ENCODE measurements around the gene PTPRG. TPM values are rescaled to one million over a fixed set of nuclear protein-coding genes. Genes with fewer than 3 reads are reported as not detected.
A peak's percentile ranks its signal among the peaks of the same experiment; 100 is the strongest.

PTPRG gene
- total RNA-seq, 4 donors from 2014 or later, result 21.1 to 54.2 (median 30.6) TPM

DNA sequence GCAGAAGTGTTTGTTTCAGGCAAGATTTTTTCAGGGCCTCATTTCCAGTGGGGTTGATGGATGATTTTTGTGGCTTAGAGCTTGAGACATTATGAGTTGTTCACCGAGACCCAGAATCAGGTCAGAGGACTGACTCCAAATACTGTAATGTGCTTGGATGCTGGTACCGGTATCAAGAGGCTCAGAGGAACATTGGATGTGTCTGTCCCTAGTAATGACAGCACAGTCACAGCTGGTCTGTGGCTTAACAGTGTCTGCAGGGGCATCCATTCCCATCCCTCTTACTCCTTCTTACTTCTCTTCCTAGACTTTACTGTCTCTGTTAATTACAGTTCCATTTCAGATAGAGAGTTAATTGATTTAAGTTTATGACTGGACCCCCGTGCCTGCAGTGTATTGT, 107.8 kb downstream of the PTPRG start:
- H3K4me3 ChIP-seq, result no peak overlapping the region
- H3K27me3 ChIP-seq, result no peaks in the 10 kb centered on the region
- peaks cover 27 to 38% of the 10 kb centered on the region in 2 donors for H3K4me1 ChIP-seq
- no peak for DNase-seq
- intact Hi-C loops (cut with DNase I; ENCODE audit: low total_unique reads) (no loop called here), in situ Hi-C loops (cut with MboI; ENCODE audit: low sequenced_read_pairs in 4 of 4) (no loop called here)
- peak overlapping the region in 3 of 4 donors; percentile 39 to 63 (median 58) for H3K27ac ChIP-seq
- no peaks in the 10 kb centered on the region for H3K9me3 ChIP-seq
- no peak for TF ChIP-seq POLR2A (IDR thresholded peaks at IDR 0.05)
- TF ChIP-seq, protein P1, sequence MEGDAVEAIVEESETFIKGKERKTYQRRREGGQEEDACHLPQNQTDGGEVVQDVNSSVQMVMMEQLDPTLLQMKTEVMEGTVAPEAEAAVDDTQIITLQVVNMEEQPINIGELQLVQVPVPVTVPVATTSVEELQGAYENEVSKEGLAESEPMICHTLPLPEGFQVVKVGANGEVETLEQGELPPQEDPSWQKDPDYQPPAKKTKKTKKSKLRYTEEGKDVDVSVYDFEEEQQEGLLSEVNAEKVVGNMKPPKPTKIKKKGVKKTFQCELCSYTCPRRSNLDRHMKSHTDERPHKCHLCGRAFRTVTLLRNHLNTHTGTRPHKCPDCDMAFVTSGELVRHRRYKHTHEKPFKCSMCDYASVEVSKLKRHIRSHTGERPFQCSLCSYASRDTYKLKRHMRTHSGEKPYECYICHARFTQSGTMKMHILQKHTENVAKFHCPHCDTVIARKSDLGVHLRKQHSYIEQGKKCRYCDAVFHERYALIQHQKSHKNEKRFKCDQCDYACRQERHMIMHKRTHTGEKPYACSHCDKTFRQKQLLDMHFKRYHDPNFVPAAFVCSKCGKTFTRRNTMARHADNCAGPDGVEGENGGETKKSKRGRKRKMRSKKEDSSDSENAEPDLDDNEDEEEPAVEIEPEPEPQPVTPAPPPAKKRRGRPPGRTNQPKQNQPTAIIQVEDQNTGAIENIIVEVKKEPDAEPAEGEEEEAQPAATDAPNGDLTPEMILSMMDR (IDR thresholded peaks at IDR 0.05 in 4 of 5, conservative IDR thresholded peaks at IDR 0.05 in 1 of 5), result no peak
- no peaks in the 10 kb centered on the region for H3K36me3 ChIP-seq
- peak; percentile 31 to 39 for ATAC-seq

DNA sequence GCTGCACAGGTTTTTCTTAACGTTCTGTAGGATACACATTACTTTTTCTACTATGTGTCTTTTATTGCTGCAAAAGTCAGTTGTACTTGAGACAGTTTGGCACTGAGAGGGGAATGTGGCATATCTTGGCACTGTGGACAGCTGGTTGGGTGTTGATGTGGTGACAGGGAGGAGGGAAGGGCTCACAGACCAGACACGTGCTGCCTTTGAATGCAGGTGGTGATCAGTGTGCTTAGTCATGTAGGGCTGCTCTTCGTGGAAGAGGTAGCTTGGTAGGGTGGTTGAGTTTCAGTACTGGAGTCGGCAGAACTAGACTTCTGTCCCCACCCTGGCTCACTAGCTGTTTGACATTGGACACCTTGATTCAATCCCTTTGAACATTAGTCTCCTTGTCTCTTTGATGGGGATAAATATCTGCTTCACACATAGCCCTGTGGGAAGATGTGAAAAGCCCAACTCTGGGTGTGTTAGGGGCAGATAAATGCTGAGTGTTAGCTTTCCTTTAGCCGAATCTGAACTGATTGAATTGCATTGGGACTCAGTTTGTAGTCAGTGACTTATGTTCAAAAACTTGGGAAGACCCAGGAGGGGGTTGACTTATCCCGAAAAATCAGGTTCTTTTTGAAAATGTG, 108.4 kb downstream of the PTPRG start:
- Histone ChIP-seq H3K27me3 (no peaks in the 10 kb centered on the region), H3K4me3 (no peak overlapping the region), H3K9me3 (no peaks in the 10 kb centered on the region), H3K36me3 (no peaks in the 10 kb centered on the region), H3K27ac (peak overlapping the region; percentile 29 to 63 (median 48)), H3K4me1 (peaks cover 27 to 38% of the 10 kb centered on the region in 2 donors)
- in situ Hi-C loops (cut with MboI; ENCODE audit: low sequenced_read_pairs in 4 of 4), result no loop called here
- ATAC-seq (peak; percentile 92 to 93), DNase-seq (peak; percentile 56 to 57)
- intact Hi-C loops (cut with DNase I; ENCODE audit: low total_unique reads), result no loop called here
- no peak for TF ChIP-seq POLR2A (IDR thresholded peaks at IDR 0.05)
- TF ChIP-seq, protein P1 (IDR thresholded peaks at IDR 0.05 in 4 of 5, conservative IDR thresholded peaks at IDR 0.05 in 1 of 5), result no peak

DNA sequence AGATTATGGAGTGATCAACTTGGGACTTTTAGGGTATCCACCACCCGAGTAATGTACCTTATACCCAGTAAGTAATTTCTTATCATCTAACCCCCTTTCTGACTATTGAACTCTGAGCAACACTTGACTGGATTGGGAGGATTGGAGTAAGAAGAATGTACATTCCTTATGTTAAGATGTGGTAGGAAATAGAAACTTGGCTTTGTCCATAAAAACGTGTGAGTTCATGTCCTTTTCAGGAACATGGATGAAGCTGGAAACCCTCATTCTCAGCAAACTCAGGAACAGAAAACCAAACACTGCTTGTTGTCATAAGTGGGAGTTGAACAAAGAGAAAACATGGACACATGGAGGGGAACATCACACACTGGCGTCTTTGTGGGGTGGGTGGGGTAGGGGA, 112.3 kb downstream of the PTPRG start:
- ATAC-seq (no peak), DNase-seq (no peak)
- Histone ChIP-seq H3K27ac (no peak overlapping the region), H3K9me3 (no peaks in the 10 kb centered on the region), H3K27me3 (no peaks in the 10 kb centered on the region), H3K4me1 (peaks cover 15% of the 10 kb centered on the region in 2 donors), H3K36me3 (no peaks in the 10 kb centered on the region), H3K4me3 (no peak overlapping the region)
- in situ Hi-C loops (cut with MboI; ENCODE audit: low sequenced_read_pairs in 4 of 4), result no loop called here
- intact Hi-C loops (cut with DNase I; ENCODE audit: low total_unique reads), result no loop called here
- no peak for TF ChIP-seq POLR2A (IDR thresholded peaks at IDR 0.05)
- TF ChIP-seq, protein P1 (IDR thresholded peaks at IDR 0.05 in 4 of 5, conservative IDR thresholded peaks at IDR 0.05 in 1 of 5), result no peak

DNA sequence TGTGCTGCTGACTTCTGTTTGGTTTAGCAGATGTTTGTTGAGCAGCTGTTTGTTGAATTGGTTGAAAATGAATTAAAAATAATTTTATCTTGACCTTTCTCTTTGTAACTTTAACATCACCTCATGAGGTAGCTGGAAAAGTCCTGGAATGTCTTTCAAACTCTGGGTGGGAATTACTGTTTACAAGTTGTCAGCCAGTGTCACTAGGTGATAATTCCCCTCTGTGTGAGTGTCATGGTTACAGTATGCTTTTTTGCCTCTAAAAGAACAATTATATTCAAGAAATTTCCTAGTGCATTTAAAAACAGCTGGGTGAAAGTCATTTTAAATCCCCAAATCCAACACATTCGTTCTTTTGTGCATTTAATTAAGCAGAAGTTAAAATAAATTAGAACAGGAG, 113.2 kb downstream of the PTPRG start:
- intact Hi-C loops (cut with DNase I; ENCODE audit: low total_unique reads) (no loop called here), in situ Hi-C loops (cut with MboI; ENCODE audit: low sequenced_read_pairs in 4 of 4) (no loop called here)
- Histone ChIP-seq H3K9me3 (no peaks in the 10 kb centered on the region), H3K4me3 (no peak overlapping the region), H3K27ac (no peak overlapping the region), H3K36me3 (no peaks in the 10 kb centered on the region), H3K4me1 (peaks cover 5 to 6% of the 10 kb centered on the region in 2 donors), H3K27me3 (no peaks in the 10 kb centered on the region)
- TF ChIP-seq, protein P1 (IDR thresholded peaks at IDR 0.05 in 4 of 5, conservative IDR thresholded peaks at IDR 0.05 in 1 of 5), result no peak
- TF ChIP-seq POLR2A (IDR thresholded peaks at IDR 0.05), result no peak
- DNase-seq (no peak), ATAC-seq (no peak)
